ENCODE results near the gene PAPSS1.

DNA sequence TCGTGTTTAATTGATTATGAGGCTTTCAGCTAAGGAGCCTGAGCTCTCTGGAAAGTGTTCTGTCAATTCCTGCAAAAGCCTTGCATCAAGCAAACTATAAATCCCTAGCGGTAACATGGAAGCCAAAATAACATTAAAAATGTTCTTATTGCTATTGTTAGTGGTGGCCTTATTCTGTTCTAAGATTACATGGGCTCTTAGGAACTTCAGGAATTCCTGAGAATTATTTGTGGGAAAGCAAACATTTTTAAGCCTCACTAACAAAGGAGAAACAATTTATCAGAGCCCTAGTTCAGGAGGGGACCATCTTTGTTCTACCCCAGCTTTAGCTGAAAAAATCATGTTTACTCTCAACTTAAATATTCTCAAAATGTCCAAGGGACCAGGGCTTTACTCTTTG is 119.6 kb downstream of the PAPSS1 start:
- TF ChIP-seq TAF1 (IDR thresholded peaks at IDR 0.05; ENCODE audit: low read depth, low read length) (no peak), POLR2A (IDR thresholded peaks at IDR 0.05; ENCODE audit: low read depth, low read length) (no peak)
